Stimulated activated CD4-positive, alpha-beta T cell treated with anti-CD3 and anti-CD28 coated beads, Interleukin-1b, Interleukin-23, amount 100 ng/mL, for 24 hours (primary cell): Measurements from ENCODE around the gene DOCK4.
A peak's percentile ranks its signal among the peaks of the same experiment; 100 is the strongest.
"Not testable (repeated sequence)": the region's sequence is repeated elsewhere in the genome, so short reads cannot be mapped to it uniquely, and the experiment has no call there.

Experiments
- DNase-seq, 4 experiments: peaks; one replicate each; pipeline ENCODE4 v3.0.0-alpha.2; 2020; ENCODE audit warnings: low read depth in 4 of 4, low spot score in 1 of 4

Gene DOCK4

GRCh38 chr7:112206238-112206990 is at the start of gene DOCK4, which contains the start of gene ZNF277:
TSS of gene DOCK4 (minus strand) at chr7:112206399. CDS start at chr7:112206138, 261 bp downstream.
TSS of gene ZNF277 (plus strand) at chr7:112206695. CDS start at chr7:112206717, 22 bp downstream.
- peak; percentile 98 to 99 (median 98) for DNase-seq

DNA sequence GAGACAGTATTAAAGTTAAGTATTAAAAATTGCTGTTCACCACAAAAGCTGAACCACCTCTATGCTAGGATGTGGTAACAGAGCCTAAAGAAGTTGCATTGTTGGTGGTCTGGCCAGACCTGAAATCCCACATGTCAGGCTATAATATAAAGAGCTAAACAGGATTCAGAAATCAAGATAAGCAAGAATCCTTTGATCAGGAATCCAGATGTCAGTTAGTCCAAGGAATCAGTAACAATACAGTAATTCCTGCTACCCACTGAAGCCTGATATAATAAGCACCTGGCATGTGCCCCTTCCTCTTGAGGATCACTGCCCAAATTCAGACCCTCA is 49.2 kb upstream of the DOCK4 start:
- no peak for DNase-seq

DNA sequence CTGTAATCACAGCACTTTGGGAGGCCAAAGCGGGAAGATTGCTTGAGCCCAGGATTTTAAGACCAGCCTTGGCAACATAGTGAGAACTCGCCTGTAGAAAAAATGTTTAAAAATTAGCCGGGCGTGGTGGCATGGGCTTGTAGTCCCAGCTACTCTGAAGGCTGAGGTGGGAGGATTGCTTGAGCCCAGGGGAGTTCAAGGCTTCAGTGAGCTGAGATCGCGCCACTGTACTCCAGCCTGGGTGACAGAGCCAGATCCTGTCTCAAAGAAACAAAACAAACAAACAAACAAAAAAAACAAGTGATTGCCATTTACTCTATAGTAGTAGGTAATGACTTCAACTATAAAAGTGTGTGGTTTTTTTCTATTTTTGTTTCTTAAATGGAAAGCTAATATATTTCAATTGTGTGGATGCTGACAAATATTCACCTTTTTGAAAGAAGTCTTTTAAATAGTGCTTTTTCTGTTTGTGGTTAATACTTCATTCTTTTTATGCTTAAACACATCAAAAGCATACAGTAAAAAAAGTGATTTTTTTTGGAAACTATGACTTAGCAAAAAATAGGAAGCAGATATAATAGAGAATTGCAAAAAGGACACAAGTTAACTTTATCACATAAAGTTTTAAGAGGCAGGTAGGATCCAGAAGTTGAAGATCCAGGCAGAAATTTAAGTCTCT is 48.6 kb upstream of the DOCK4 start:
- no peak for DNase-seq

DNA sequence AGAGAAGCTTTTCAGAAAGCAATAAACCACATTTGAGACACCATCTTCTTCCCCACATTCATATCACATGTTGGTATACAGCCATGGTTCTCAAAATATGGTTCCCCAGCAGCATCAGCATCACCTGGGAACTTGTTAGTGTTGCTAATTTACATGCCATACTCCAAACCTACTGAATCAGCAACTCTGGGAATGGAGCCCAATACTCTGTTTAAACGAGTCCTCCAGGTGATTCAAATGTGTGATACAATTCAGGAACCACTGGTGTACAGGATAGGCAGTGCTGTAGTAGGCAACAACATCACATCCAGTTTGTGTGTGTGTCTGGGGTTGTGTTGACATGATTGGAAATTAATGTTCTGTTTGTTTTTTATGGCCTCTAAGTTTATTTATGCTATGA is 48.0 kb upstream of the DOCK4 start:
- DNase-seq, result no peak

GRCh38 chr7:112252691-112253090 is 46.5 kb upstream of the DOCK4 start:
- DNase-seq, result no peak

DNA sequence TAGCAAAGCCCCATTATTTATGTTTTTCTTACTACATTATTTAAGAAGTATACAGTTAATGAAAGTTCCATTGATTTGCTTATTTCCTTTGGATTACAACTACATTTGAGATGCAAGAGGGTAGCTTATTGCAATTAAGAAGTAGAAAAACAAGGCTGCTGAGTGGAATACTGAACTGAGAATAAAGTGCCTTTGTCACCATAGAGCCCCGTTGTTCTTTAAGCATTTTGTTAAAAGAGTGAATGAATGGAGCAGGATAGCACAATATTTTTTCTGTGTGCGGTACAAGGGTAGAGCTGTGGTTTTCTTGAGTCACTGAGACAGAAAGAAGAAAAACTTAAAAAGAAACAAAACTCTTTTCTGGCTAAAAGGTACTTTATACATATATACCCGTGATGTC is 45.9 kb upstream of the DOCK4 start:
- DNase-seq, result no peak

DNA sequence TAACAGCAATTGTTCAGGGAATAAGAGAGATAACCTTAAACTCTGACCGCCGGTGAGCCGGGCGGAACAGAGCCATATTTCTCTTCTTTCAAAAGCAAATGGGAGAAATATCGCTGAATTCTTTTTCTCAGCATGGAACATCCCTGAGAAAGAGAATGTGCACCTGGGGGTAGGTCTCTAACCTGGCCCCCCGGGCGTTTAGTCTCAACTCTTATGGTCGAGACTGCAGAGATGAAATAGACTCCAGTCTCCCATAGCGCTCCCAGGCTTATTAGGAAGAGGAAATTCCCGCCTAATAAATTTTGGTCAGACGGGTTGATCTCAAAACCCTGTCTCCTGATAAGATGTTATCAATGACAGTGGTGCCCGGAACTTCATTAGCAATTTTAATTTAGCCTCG is 43.8 kb upstream of the DOCK4 start:
- not testable (repeated sequence) for DNase-seq

- DNase-seq, result no peak
Observed at GRCh38 chr7:112248598-112248997, 42.4 kb upstream of the DOCK4 start.

DNA sequence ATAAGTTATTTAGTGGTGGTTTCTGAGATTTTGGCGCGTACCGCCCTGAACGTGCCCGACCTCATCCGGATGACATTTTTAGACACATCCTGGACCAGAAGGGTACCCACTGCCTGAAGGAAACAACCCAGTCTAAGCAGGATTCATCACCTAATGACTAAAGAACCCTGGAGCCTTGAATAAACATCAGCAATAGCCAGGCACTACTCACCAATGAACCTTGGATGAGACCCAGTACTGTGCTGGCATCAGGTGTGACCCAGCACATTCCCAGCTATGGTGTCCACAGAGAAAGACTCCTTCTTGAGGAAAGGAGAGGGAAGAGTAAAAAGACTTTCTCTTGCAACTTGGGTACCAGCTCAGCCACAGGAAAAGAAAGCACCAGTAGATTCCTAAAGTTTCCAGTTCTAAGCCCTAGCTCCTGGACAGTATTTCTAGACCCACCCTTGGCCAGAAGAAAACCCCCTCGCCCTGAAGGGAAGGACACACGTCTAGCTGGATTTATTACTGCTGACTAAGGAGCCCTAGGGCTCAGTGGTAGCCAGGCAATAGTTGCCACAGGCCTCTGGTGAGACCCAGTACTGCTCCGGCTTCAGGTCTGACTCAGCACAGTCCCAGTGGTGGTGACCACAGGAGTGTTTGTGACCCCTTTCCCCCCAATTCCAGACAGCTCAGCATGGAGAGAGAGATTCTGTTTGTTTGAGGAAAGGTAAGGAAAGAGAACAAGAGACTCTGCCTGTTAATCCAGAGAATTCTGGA is 32.8 kb upstream of the DOCK4 start:
- DNase-seq, result no peak

- DNase-seq, result no peak
Observed at GRCh38 chr7:112238330-112238729, 32.1 kb upstream of the DOCK4 start.

DNA sequence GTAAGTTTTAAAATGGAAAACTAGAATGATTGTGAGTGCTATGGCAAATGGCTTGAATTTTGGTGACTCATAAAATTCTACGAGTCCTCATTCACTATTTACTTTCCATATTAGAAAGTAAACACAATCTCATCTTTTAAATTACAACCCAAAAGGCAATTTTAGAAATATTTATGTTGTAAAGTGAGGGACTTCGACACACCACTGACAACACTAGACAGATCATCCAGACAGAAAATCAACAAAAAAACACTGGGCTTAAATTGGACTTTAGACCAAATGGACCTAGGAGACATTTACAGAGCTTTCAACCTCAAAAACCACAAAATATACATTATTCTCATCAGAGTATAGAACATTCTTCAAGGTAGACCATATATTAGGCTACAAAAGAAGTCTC is 30.4 kb upstream of the DOCK4 start:
- no peak for DNase-seq

DNA sequence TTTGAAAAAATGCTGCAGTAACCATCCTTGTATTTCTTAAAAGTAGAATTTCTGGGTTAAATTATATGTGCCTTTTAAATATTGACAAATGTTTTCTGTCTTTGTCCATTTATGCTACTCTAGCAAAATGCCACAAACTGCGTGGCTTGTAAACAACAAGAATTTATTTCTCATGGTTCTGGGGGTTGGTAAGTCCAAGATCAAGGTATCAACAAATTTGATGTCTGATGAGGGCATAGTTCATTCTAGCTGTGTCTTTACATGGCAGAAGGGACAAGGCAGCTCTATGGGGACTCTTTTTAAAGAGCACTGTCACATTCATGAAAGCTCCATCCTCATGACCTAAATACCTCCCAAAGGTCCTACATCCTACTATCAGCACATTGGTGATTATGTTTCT is 27.9 kb upstream of the DOCK4 start:
- DNase-seq, result no peak

GRCh38 chr7:112233048-112233697 is 27.0 kb upstream of the DOCK4 start:
- no peak for DNase-seq

- DNase-seq, result no peak
Observed at GRCh38 chr7:112232212-112232978, 26.2 kb upstream of the DOCK4 start.

DNA sequence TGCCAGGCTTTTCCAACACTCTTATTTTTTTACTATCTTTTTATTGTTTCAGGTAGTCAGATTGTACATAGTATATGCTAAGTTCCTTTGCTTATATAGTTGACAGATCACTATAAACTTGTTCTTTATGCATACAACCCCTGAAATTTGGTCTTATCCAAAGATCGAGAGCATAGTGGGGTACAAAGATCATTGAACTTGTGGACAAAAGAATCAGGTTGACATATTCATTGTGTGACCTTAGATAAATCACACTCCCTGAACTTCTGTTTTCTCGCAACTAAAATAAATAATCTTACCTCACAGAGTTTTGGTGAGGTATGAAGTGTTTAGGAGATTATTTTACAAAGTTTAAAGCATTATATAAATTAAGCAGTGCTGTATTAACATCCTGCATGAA is 22.4 kb upstream of the DOCK4 start:
- DNase-seq, result no peak

DNA sequence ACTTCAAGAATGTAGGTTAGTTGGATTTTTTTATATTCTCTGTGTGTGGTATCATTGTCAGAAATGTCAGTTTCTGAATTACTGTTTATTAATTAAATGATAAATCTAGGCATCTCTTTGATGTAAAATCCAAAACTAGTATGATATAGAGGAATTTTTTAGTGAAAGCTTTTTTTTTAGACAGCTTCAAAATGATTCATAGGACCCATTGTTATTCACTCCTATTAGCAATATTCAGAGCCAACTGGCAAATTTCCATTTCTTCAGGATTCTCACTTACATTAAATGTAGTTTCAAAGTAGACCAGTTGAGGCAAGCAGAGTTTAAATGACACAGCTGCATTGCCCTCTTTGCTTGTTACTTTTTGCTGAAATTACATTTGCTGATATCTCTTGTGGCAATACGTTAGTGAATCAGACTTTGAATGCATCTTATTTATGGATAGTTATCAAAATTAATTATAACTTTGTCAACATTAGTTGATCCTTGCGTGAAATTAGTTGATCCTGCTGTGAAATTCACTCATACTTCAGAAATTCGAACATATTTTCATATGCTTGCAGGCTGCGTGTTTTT is 20.6 kb upstream of the DOCK4 start:
- DNase-seq, result no peak

DNA sequence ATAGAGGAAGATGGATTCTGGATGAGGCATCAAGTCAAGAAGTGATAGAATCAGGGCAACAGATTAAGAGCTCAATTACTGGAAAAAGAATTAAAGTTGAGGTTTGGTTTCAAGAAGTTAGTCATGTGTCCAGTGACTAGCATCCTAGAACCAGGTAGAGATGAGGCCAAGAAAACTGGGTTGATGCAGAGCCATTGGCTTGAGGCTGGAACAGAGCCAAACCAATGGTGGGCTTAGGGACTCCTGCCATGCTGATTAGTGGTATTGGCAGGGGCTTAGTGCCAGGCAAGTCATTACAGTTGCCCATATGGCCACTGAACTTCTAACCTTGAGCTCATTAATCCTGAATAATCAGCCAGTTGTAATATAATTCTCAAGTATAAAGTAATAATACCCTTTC is 18.8 kb upstream of the DOCK4 start:
- DNase-seq, result no peak

GRCh38 chr7:112224186-112224585 is 18.0 kb upstream of the DOCK4 start:
- no peak for DNase-seq

DNA sequence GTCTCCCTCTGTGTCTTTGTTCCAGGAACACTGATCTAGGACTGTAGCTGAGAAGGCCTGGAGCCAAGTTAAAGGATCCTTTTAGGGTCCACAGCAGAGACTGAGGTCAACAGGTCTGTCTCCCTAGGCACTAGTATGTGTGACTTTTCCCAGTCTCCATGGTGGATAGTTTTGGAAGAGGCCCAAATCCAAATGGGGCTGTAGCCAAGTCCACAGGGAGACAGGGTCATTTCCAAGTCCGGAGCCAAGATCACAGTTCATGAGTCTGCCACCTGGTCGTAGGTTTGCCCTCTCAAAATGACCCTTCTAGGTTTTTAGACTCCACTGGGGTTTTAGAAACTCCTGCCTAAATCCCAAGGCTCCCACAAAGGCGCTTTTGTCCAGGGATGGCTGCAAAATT is 17.1 kb upstream of the DOCK4 start:
- no peak for DNase-seq

GRCh38 chr7:112220877-112221434 is 14.8 kb upstream of the DOCK4 start:
- no peak for DNase-seq
